Activated T-helper 1 cell treated with Interleukin-2 at 50 U/mL for 16 hours (primary cell): ENCODE measurements around the gene UCN.
"Not testable (repeated sequence)": the region's sequence is repeated elsewhere in the genome, so short reads cannot be mapped to it uniquely, and the experiment has no call there.

Source experiments
- DNase-seq: peaks from one replicate; pipeline ENCODE4 v3.0.0-alpha.2; 2020; ENCODE audit warnings: low read depth

Gene UCN

DNA sequence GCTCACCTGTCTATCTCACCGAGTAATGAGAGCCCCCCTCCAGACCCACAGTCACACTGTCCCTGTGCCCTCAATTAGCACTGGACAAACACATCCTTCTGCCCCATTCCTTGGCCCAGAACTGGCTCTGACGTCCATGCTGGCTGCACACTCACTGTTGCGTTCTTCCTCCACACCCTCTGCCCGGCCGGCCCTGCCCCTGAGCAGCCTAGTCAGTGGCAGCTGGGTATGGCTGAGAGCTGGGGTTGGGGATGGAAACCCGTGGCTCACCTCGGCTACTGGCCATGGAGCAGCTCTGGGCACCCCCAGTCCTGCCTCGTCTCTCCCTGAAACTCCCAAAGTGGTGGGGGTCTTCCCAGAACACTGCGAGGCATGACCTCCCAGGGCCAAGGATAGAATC is 6.5 kb upstream of the UCN start:
- DNase-seq = no peak

DNA sequence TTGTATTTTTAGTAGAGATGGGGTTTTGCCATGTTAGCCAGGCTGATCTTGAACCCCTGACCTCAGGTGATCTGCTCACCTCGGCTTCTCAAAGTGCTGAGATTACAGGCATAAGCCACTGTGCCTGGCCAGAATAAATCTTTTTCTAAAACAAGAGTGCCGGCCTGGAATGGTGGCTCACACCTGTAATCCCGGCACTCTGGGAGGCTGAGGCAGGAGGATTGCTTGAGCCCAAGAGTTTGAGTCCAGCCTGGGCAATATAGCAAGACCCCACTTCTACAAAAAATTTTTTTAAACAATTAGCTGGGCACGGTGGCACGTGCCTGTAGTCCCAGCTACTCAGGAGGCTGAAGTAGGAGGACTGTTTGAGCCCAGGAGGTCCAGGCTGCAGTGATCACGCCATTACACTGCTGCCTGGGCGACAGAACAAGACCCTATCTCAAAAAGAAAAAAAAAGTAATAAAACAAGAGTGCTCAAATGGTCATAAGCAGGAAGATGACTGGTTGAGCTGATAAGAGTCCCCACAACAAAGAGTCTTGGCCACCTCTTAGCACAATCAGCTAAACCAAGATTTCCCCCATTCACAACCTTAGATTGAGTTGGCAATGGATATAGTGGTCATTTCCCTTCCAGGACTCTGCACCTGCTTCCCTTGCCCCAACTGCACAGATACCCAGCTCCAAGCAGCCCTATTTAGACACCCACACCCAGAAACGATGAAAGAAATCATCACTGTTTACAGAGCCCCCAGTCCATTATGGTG is 5.8 kb upstream of the UCN start:
- no peak for DNase-seq

DNA sequence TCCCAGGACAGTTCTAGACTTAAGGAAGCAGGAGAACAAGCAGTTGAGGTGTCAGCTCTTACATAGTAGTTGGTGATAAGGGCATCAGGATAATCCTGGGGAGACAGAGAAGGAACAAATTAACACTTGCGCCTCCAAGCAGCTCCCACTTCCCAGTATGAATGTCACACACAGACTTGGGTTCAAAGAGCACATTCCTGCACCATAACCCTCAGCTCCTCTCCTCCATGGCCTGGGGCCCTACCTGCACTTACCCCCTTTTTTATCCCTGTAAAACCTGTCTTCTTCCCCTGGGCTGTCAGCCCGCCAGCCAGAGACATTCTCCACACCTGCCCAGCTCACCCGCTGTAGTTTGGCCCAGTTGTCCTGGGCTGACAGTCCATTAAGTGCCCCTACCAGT is 3.9 kb upstream of the UCN start:
- no peak for DNase-seq

DNA sequence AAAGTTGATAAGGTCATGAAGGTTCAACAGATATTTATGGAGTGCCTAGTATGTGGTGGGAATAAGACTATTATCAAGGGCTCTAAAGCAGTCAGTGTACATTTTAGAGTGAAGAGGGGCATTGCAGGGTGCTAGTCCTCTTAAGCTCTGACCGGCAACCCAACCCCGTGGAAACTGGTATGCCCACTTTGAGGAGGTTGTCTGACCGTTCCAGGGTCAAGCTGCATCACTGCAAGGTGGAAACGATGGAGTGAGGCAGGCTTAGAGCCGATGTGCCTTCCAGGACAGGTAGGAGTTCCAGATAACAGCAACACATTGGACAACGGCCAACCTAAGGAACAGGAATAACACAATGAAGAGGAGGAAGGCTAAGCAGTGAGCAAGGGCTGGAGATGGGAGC is 1.4 kb upstream of the UCN start:
- no peak for DNase-seq

DNA sequence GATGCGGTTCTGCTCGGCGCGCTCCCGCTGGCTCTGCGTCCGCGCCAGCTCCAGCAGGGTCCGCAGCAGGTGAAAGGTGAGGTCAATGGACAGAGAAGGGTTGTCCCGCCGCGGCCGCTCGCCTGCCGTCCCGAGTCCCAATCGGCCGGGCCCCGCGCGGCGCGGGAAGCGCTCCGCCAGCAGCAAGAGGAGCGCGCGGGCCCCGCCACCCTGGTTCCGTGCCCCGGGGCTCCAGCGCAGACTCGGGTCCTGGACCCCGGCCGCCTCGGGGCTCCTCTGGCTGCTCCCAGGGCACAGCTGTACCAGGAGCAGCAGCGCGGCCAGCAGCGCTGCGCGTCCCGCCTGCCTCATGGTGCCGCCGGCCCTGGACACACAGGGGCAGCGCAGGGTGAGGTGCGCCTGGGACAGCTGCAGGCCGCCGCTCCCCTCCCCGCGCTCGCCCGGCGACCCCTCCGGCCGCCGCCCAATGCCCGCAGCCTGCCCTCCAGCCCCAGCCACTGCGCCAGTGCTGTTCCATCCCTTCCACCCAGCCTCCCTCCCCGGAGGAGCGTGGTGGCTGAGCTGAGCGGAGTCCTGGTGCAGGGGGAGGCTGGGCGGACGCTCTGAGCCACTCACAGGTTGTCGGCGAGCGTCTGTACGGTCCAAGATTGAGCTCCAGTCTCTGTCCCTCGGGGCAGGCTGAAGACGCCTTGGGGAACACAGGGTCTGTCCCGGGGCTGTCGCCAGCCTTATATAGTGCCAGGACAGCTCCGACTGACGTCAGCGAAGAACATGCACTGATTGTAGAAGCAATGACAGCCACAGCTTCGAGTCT is 493 bp downstream of the UCN start:
- no peak for DNase-seq

DNA sequence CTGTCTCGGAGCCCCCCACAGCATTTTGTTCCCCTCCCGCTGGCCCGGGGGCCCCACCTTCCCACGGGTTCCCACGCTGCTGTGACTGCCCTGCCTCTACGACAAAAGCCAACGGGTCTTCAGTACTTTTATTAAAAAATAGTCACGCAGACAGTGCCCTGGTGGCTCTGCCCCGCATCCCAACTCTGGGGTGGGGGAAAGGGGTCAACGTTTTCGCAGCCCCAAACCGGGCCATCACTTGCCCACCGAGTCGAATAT is 1.0 kb downstream of the UCN start:
- no peak for DNase-seq

DNA sequence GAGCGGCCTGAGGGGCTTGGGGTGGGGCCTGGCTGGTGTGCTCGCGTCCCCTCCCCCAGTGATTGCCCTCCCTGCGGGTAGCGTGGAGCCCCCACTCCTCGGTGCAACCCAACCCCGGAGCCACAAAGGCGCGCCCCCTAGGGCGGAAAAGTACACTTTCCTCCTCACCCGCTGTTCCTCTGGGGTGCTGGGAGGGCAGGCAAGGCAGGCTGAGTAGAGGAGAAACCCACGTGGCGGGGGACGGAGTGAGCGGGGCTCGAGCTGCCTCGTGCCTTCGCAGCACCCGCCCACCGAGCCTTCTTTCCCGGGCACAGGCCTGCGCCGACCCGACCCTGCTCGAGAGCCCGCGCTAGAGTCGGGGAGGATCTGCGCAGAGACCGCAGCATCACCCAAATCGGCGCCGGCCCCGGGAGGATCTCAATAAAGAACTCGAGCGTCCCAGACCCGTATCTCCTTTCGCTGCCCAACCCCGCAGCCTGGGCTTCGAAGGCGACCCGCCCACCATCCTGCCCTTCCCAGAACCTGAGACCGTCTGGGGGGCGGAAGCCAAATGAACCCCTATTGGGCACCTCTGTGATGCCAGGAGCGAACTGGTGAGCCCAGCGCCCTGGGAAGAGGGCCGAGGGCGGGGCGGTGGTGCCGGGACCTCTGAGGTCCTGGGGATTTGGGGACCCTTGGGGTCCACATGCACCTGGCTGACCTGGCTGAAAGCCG is 1.5 kb downstream of the UCN start:
- DNase-seq = no peak

DNA sequence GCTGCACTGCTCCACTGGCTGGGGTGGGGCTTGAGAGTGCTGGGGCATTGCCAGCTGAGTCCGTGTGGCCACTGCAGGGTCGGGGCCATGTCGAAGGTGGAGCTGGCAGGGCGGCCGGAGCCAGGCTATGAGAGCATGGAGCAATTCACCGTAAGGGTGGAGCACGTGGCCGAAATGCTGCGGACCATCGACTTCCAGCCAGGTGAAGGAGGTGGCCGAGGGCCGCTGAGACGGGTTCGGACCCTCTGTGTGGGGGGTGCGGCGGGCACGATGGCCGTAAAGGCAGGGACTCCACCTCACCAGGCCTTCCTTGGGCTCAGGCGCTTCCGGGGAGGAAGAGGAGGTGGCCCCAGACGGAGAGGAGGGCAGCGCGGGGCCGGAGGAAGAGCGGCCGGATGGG is 2.1 kb downstream of the UCN start:
- no peak for DNase-seq

DNA sequence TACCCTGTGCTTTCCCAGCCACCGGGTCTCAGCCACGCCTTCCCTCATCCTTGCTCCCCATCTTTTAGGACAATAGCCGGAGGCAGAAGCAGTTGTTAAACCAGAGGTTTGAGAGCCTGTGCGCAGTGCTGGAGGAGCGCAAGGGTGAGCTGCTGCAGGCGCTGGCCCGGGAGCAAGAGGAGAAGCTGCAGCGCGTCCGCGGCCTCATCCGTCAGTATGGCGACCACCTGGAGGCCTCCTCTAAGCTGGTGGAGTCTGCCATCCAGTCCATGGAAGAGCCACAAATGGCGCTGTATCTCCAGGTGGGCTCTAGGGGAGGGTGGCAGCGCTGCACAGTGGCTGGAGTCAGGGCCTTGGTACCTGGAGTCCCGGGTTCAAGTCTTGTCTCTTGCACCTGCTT is 2.7 kb downstream of the UCN start:
- no peak for DNase-seq

DNA sequence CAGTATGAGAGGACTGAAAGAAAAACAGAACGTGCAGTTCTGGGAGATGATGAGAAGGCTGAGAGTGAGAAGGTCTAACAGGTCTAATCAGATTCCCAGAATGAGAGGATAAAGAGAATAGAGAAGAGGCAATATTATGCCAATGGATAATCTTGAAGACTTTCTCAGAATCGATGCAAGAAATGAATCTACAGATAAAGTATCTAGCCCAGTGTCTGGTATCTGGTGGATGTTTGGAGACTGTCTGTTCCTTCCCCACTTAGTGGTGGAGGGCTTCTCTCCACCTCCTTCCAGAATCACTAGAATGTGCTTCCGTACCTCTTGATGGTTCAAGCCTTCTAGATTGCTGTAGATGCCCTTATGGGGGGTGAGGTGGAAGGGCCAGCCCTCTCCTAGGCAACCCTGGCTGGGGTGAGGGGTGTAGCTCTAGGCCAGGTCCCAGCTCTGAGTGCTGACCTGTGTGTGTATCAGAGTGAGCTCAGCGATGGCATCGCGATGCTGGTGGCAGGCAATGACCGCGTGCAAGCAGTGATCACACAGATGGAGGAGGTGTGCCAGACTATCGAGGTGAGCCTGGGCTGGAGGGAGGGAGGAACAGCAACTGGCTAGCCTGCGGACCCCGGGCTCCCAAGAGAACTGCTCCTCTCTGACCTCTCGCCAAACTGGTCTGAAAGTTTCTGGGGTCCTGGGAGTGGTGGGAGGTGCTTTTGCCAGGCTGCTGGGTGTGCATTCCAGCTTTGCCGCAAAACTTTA is 3.6 kb downstream of the UCN start:
- no peak for DNase-seq

DNA sequence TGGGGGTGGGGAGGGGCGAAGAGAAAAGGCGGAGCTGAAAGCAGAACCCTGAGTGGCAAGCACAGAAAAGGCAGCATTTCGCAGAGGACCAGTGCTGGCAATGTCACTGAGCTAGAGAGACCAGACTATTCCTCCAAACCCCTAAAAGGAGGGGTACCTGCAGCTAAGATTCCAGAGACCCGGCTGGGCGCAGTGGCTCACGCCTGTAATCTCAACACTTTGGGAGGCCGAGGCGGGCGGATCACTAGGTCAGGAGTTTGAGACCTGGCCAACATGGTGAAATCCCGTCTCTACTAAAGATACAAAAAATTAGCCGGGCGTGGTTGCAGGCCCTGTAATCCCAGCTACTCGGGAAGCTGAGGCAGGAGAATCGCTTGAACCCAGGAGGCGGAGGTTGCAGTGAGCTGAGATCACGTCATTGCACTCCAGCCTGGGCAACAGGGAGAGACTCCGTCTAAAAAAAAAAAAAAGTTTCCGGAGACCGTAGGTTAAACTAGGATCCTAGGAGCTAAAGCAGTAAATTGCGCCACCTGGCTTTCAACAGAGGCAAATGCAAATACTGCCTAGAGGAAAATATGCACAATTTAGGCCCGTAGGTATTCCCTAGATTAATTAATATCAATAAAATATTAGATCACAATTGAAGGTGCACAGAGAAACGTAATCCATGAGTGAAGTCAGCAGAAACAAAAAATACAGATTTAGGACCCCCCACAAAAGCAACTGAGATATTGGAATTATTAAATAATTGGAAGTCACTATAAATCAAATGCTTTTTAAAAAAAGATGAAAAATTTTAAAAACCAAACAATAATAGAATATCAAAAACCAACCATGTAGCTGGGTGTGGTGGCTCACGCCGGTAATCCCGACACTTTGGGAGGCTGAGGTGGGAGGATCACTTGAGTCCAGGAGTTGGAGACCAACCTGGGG is 4.9 kb downstream of the UCN start:
- no peak for DNase-seq

DNA sequence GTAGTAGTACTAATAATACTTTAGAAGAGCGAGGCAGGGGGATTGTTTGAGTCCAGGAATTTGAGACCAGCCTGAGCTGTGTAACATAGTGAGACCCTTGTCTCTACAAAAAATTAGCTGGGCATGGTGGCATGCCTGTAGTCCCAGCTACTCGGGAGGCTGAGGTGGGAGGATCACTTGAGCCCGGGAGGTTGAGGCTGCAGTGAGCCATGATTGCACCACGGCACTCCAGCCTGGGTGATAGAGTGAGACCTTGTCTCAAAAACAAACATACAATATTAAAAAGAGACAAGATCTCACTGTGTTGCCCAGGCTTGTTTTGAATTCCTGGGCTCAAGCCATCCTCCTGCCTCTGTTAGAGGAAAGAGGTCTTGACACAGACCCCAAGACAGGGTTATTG is 7.6 kb downstream of the UCN start:
- not testable (repeated sequence) for DNase-seq

DNA sequence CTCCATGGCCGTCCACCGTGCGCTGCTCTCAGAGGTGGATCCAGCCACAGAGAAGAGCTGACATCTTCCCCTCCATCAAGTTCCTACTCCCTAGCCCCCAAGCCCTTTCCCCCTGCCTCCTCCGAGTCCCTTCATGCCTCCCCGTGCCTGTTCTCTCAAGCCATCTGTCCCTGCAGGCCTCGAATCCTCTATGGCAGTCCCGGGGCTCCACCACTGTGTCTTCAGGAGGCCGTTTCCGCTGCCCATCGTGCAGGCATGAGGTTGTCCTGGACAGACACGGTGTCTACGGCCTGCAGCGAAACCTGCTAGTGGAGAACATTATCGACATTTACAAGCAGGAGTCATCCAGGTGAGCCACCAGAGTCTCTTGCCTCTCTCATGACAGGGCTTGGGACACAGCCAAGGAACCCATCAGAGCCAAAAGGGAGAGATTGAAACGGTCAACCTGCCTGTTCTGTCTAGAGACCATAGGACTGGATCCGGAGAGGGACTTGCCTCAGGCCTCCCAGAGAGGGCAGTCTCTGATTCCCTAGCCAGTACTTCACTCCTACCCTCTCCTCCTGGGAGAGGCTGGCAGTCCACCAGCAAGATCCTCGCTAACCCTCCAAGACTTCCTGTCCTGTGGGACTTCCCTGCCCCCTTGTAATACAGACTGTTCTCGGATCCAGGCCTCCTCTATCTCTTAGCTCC is 9.7 kb downstream of the UCN start:
- DNase-seq = no peak

DNA sequence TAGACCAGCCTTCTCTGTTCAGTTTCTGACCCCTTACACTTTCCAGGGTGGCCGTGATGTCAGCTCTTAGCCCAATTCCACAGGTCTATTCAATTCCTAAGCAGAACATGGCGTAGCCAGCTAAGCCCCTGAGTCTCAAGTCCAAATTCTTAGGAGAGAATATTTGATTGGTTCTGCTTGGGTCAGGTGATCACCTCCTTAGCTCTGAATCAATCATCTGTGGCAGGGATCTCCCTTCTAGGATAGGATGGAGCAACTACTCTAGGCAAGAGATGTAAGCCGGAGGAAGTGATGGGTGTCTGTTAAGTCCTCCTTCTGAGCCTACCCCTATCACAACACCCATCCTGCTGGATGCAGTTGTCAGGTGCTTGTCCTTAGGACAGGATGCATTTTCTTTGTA is 11.1 kb downstream of the UCN start:
- DNase-seq = no peak

DNA sequence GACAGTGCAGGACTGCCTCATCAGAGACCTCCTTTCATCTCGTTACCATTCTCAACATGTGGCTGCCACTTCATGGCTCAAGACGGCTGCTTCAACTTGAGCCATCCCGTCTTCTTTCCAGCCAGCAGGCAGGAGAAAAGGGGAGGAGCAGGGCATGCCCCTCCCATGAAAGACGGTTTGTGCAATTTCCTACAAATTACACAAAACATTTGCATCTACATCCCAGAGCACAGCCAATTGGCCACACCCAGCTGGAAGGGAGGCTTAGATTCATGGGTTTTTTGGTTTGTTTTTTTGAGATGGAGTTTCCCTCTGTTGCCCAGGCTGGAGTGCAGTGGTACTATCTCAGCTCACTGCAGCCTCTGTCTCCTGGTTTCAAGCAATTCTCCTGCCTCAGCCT is 11.8 kb downstream of the UCN start:
- no peak for DNase-seq

DNA sequence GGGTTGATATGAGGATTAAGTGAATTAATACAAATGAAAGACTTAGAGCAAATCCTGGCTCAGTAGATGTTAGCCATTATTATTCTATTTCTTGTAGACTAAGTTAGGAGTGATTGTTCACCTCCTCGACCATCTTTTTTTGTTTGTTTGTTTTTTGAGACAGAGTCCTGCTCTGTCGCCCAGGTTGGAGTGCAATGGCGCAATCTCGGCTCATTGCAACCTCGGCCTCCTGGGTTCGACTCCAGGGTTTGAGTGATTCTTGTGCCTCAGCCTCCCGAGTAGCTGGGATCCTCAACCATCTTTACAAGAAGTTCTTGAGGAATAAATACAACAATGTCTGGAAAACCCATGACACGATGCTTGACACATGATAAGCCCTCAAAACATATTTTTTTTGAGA is 13.3 kb downstream of the UCN start:
- no peak for DNase-seq

DNA sequence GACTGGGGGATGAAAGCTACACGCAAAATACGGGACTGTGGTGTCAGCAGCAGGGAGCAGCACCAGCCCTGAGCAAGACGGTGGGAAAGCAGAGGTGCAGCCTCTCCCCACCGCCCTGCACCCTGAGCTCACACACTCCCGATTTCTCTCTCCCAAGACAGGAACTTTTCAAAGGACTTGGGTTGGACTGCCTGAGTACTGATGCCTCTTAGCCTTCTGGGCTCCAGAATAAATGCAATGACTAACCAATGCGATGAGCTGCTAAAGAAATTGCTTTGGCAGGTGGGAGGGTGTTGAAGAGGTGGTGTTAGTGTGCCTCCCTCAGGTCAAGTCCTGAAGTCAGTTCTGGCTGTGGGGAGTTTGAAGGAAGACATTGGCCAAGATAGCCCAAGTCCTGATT is 16.4 kb downstream of the UCN start:
- no peak for DNase-seq

DNA sequence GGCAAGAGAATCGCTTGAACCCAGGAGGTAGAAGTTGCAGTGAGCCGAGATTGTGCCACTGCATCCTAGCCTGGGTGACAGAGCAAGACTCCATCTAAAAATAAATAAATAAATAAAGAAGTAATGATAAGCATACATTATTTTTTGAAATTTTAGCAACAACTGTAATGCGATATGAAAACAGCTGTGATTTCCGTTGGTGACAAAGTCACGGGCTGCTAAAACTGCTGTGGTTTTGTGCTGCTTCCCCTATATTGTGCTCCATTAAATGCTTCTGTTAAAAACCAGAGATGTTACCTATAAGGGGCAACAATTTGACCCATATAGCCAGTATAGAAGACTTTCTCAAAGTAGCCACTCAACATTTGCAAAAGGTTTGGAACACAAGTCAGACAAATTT is 17.7 kb downstream of the UCN start:
- no peak for DNase-seq

DNA sequence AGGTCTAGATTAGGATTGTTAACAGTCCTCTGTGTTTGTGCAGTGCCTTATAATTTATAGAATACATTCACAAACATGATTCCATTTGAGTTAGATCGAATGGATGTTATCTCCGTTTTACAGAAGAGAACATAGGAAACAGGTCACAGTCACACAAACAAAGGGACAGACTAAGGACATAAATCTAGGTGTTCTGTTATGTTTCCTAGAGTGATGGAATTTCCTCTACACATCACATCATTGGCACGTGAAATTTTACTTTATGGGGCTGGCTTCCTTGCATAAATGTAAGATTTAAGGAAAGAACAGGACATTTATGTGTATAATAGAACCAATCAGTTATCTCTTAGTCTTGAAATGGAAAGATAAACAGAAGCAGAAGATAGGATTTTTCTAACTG is 19.6 kb downstream of the UCN start:
- no peak for DNase-seq

DNA sequence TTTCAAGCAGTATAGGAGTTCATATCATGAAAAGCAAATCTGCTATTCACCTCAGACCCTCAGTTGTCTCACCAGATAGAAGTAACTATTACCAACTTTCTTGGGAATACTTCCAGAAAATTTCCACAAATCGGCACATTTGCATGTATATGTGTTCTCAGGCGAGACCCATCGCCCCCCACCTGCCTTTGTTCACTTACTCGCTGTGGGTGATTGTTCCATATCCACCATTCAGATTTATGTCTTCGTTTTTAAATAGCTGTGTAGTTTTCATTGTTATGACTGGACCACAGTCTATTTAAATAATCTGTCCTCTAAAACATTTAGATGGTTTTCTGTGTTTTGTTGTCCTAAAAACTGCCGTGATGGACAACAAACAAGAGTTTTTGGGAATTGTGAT is 22.8 kb downstream of the UCN start:
- DNase-seq = no peak

DNA sequence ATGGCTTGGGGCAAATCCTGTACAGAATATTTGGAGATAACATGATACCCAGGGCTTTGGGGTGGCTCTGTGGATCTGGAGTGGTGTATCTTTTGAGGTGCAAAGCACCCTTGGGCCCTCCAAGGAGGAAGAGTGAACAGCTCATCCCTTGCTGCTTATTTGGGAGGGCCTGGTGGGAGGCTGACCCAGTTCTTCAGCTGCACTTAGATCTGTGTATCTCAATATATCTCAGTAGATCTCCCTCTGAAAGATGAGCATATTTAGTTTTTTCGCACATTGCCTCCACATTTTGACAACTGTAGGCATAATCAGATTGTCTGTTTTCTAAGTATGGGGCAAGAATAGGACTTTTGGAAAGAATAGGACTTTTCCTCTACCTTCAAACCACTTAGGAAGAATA is 23.2 kb downstream of the UCN start:
- no peak for DNase-seq
